ENCODE measurements around the gene PTPRG. TPM values are rescaled to one million over a fixed set of nuclear protein-coding genes. Genes with fewer than 3 reads are reported as not detected.

PTPRG gene
- polyA plus RNA-seq, 3 donors = not detected

GRCh38 chr3:61618231-61618630 is 56.9 kb downstream of the PTPRG start:
- no peak overlapping the region for H3K4me3 ChIP-seq (replicated peaks in 1 of 3; ENCODE audit: low read depth in 2 of 3, low read length in 3 of 3)
- Mint-ChIP-seq H3K4me1 (no peaks in the 10 kb centered on the region), H3K4me3 (no peak overlapping the region), H3K36me3 (no peaks in the 10 kb centered on the region), H3K27me3 (ENCODE audit: low read depth in 3 of 3) (peaks cover 0 to 2% (median 0%) of the 10 kb centered on the region in 3 donors), H3K9me3 (peaks cover 0 to 6% (median 2%) of the 10 kb centered on the region in 7 donors), H3K27ac (no peak overlapping the region)
- H3K9me3 ChIP-seq (replicated peaks in 1 of 2; ENCODE audit: control insufficient read depth in 1 of 2, insufficient read depth in 1 of 2, low read length in 2 of 2) = no peaks in the 10 kb centered on the region
- no peak overlapping the region for H2AFZ ChIP-seq (ENCODE audit: insufficient read depth, low read depth, low read length, poor library complexity, severe bottlenecking)
- no peaks in the 10 kb centered on the region for H3K79me2 ChIP-seq (ENCODE audit: insufficient read depth, low read length)
- H4K20me1 ChIP-seq (ENCODE audit: insufficient read depth, low read length) = no peaks in the 10 kb centered on the region
- no peaks in the 10 kb centered on the region for H3K27me3 ChIP-seq (ENCODE audit: control insufficient read depth in 2 of 2, insufficient read depth in 2 of 2, low read length in 2 of 2)
- H3K4me1 ChIP-seq (ENCODE audit: control insufficient read depth in 1 of 2, insufficient read depth in 2 of 2, low read length in 2 of 2) = no peaks in the 10 kb centered on the region
- intact Hi-C loops (cut with micrococcal nuclease) = no loop called here
- WGBS (ENCODE audit: insufficient coverage) = no CpG with 5 or more reads among the region's 2 CpGs
- H3K4me2 ChIP-seq (replicated peaks; ENCODE audit: extremely low read depth, low read length, poor library complexity, severe bottlenecking) = no peak overlapping the region
- no peak for TF ChIP-seq CTCF (IDR thresholded peaks at IDR 0.05)
- no peak overlapping the region for H3K9ac ChIP-seq (ENCODE audit: insufficient read depth, low read length, poor library complexity, severe bottlenecking)
- H3K36me3 ChIP-seq (replicated peaks in 1 of 2; ENCODE audit: control insufficient read depth in 1 of 2, insufficient read depth in 2 of 2, low read length in 2 of 2) = no peaks in the 10 kb centered on the region
- DNase-seq = no peak
- H3K27ac ChIP-seq (ENCODE audit: low read depth in 1 of 2, low read length in 2 of 2) = no peak overlapping the region

GRCh38 chr3:61618871-61619270 is 57.5 kb downstream of the PTPRG start:
- no peak for TF ChIP-seq CTCF (IDR thresholded peaks at IDR 0.05)
- H3K36me3 Mint-ChIP-seq = no peaks in the 10 kb centered on the region
- peaks cover 0 to 5% (median 2%) of the 10 kb centered on the region in 7 donors for H3K9me3 Mint-ChIP-seq
- Histone ChIP-seq H3K4me3 (replicated peaks in 1 of 3; ENCODE audit: low read depth in 2 of 3, low read length in 3 of 3) (no peak overlapping the region), H3K79me2 (ENCODE audit: insufficient read depth, low read length) (no peaks in the 10 kb centered on the region), H3K4me2 (replicated peaks; ENCODE audit: extremely low read depth, low read length, poor library complexity, severe bottlenecking) (no peak overlapping the region), H3K9ac (ENCODE audit: insufficient read depth, low read length, poor library complexity, severe bottlenecking) (no peak overlapping the region), H3K9me3 (replicated peaks in 1 of 2; ENCODE audit: control insufficient read depth in 1 of 2, insufficient read depth in 1 of 2, low read length in 2 of 2) (no peaks in the 10 kb centered on the region), H4K20me1 (ENCODE audit: insufficient read depth, low read length) (no peaks in the 10 kb centered on the region), H2AFZ (ENCODE audit: insufficient read depth, low read depth, low read length, poor library complexity, severe bottlenecking) (no peak overlapping the region), H3K27ac (ENCODE audit: low read depth in 1 of 2, low read length in 2 of 2) (no peak overlapping the region), H3K4me1 (ENCODE audit: control insufficient read depth in 1 of 2, insufficient read depth in 2 of 2, low read length in 2 of 2) (no peaks in the 10 kb centered on the region), H3K36me3 (replicated peaks in 1 of 2; ENCODE audit: control insufficient read depth in 1 of 2, insufficient read depth in 2 of 2, low read length in 2 of 2) (no peaks in the 10 kb centered on the region), H3K27me3 (ENCODE audit: control insufficient read depth in 2 of 2, insufficient read depth in 2 of 2, low read length in 2 of 2) (no peaks in the 10 kb centered on the region)
- intact Hi-C loops (cut with micrococcal nuclease) = no loop called here
- WGBS (ENCODE audit: insufficient coverage) = 90% methylated on average over 3 of the region's 6 CpGs
- H3K27ac Mint-ChIP-seq = no peak overlapping the region
- no peak for DNase-seq
- H3K27me3 Mint-ChIP-seq (ENCODE audit: low read depth in 3 of 3) = peaks cover 0 to 2% (median 0%) of the 10 kb centered on the region in 3 donors
- H3K4me3 Mint-ChIP-seq = no peak overlapping the region
- no peaks in the 10 kb centered on the region for H3K4me1 Mint-ChIP-seq
